Fibroblast of villous mesenchyme (primary cell): ENCODE measurements around the gene F2RL3. TPM values are rescaled to one million over a fixed set of nuclear protein-coding genes. Genes with fewer than 3 reads are reported as not detected.

Experiments
- DNase-seq: peaks from one replicate; pipeline ENCODE4 v3.0.0-alpha.2; 2010; ENCODE audit warnings: low read depth
- H3K4me3 ChIP-seq: 2 replicates; pipeline ENCODE4 v1.5.1; 2011; ENCODE audit warnings: low read depth, mild to moderate bottlenecking, low read length
- total RNA-seq: library from RNA; depleted of rRNA; stranded (reverse); fragments of >200 nt; gene quantifications from 2 replicates; pipeline ENCODE4 v1.2.3, GENCODE V29; 2012
- TF ChIP-seq, protein P1 (sequence below): IDR thresholded peaks from 2 replicates; pipeline ENCODE4 v1.5.1; 2012; ENCODE audit warnings: low read depth, mild to moderate bottlenecking, low read length; ENCODE audit not compliant: insufficient read depth

F2RL3 gene
- total RNA-seq = 0.43 and 0.64 TPM in 2 replicates

DNA sequence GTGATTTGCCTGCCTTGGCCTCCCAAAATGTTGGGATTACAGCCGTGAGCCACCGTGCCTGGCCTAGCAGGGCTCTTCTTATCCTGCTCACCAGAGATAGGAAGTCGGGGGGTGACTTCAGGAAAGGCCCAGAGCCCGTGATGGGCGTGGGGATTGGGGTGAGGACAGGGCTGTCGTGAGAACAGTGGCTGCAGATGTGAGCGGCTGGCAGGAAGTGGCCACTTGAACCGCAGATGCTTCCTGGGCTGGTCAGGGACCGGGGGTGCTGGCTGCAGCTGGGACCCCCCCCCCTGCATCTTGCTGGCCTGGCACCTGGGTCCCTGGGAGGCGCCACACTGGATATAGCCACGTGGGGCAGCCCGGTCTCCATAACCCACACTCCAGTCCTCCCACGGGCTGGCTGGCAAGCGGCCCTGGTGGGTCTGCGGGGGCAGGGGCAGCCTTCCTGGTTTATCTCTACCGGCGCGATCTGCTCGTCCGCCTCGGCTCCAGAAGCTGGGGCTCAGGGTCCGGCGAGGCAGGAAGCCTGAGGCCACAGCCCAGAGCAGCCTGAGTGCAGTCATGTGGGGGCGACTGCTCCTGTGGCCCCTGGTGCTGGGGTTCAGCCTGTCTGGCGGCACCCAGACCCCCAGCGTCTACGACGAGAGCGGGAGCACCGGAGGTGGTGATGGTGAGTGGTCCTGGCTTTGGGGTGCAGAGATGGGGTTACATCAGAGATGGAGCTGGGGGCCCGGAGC is at the start of gene F2RL3:
F2RL3 (plus strand) TSS at position 371 of the 737 bp plus-strand sequence; CDS start at position 562, 191 bp downstream.
- DNase-seq = peak; percentile 59
- TF ChIP-seq, protein P1, sequence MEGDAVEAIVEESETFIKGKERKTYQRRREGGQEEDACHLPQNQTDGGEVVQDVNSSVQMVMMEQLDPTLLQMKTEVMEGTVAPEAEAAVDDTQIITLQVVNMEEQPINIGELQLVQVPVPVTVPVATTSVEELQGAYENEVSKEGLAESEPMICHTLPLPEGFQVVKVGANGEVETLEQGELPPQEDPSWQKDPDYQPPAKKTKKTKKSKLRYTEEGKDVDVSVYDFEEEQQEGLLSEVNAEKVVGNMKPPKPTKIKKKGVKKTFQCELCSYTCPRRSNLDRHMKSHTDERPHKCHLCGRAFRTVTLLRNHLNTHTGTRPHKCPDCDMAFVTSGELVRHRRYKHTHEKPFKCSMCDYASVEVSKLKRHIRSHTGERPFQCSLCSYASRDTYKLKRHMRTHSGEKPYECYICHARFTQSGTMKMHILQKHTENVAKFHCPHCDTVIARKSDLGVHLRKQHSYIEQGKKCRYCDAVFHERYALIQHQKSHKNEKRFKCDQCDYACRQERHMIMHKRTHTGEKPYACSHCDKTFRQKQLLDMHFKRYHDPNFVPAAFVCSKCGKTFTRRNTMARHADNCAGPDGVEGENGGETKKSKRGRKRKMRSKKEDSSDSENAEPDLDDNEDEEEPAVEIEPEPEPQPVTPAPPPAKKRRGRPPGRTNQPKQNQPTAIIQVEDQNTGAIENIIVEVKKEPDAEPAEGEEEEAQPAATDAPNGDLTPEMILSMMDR = no peak

DNA sequence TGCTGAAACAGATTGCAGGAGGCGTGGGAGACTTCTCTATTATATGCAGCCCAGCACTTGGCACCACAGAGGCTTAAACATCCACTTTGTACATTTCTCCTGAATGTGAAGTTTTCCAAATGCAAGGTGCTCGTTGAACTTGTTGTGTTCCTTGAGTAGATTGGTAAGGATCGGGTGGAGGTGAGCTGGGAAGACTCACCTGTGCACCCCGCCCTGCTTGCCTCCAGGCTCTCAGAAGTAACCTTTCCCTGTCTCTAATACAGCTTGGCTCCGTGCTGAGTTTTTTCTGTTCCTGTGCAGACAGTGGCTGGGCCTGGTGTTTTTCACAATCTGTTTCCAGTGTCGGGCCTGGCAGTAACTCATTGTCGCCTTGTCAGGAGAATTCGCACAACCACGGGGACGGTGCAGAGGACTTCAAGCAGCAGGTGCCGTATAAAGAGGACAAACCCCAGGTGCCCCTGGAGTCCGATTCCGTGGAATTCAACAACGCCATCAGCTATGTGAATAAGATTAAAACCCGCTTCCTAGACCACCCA is 47.3 kb upstream of the F2RL3 start:
- TF ChIP-seq, protein P1 = no peak
- H3K4me3 ChIP-seq = no peak overlapping the region
- no peak for DNase-seq

More for the DNA sequence above, at the start of gene F2RL3:
- H3K4me3 ChIP-seq = no peak within 1 kb of the TSS

DNA sequence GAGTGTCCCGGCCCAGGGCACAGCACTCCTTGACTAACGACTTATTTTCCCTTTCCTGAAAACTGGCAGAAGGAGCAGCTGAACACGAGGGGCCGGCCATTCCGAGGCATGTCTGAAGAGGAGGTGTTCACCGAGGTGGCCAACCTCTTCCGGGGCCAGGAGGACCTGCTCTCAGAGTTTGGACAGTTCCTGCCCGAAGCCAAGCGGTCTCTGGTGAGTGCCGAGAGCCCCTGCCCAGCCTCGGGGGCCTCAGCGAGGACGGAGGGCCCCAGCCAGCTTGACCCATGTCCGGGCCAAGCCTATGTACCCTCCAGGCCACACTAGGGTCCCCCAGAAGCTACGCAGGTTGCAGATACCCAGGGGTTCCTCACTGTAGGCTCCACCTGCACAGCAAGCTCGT is 41.9 kb upstream of the F2RL3 start:
- DNase-seq = no peak
- TF ChIP-seq, protein P1 = no peak
- no peak overlapping the region for H3K4me3 ChIP-seq

DNA sequence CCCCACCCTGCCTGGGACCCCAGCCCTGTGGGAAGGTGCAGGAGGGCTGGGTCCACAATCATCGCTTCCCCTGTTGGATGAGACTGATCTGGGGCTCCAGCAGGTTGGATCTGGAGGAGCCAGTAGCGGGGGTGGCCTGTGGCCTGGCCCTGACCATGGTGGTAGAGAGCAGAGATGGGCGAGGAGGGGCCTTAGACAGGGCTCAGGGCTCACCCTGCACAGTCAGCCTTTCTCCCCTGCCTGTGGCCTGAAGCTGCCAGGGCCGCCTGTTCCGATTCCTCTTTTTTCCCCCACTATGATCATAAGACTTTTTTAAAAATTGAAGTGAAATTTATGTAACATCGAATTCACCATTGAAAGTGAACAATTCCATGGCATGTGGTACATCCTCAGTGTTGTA is 41.4 kb upstream of the F2RL3 start:
- no peak overlapping the region for H3K4me3 ChIP-seq
- no peak for DNase-seq
- TF ChIP-seq, protein P1 = no peak

DNA sequence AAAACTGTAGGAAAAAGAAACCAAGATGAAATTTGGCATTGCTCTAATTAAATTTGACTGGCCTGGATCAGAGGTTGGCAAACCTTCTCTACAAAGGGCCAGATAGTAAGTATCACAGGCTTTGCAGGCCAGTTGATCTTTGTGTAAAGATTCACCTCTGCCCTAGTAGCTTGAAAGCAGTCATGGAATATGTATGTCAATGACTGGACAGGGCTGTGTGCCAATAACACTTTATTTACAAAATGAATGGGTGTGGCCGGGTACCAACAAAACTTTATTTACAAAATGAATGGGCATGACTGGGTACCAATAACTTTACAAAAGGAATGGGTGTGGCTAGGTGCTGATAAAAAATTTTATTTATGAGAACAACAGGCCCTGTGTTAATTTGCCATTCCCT is 39.6 kb upstream of the F2RL3 start:
- H3K4me3 ChIP-seq = no peak overlapping the region
- DNase-seq = peak; percentile 19
- TF ChIP-seq, protein P1 = no peak

DNA sequence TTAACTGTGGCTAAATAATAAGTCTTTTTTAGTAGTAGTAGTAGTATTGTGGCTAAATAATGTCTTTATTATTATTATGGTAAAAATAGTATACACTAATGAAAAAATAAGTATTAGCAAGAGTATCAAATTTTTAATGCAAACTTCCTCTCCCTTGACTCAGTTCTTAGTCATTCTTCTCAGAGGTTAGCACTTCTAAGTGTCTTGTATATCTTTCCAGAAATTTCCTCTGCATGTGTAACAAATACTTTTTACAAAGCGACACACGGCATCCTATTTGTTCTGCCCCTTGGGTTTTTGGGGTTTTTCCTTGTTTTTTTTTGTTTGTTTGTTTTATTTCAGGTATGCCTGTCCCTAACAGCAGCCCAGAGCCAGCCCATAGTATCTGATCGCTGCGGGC is 38.7 kb upstream of the F2RL3 start:
- H3K4me3 ChIP-seq = no peak overlapping the region
- TF ChIP-seq, protein P1 = no peak
- DNase-seq = no peak
